GM21723 (cell line): ENCODE results near the gene XRCC1.
"Not testable (repeated sequence)": the region's sequence is repeated elsewhere in the genome, so short reads cannot be mapped to it uniquely, and the experiment has no call there.

ENCODE experiments used
- ATAC-seq: cut with Tn5 transposase; IDR thresholded peaks from one replicate; pipeline ENCODE4 v1.9.1; 2021; ENCODE audit warnings: mild to moderate bottlenecking, moderate library complexity; ENCODE audit not compliant: unreplicated experiment

XRCC1 gene

GRCh38 chr19:43599635-43600295 lies 24.4 kb upstream of the XRCC1 start:
- ATAC-seq: no peak

- no peak for ATAC-seq
Measured at GRCh38 chr19:43598445-43599240, 23.3 kb upstream of the XRCC1 start.

GRCh38 chr19:43597876-43598275 lies 22.5 kb upstream of the XRCC1 start:
- ATAC-seq: no peak

- ATAC-seq: no peak
Measured at GRCh38 chr19:43596842-43597461, 21.6 kb upstream of the XRCC1 start.

GRCh38 chr19:43595999-43596841 lies 20.9 kb upstream of the XRCC1 start, which contains the start of the genes IRGQ and ZNF576:
TSS of gene IRGQ (minus strand) at chr19:43596134. CDS start at chr19:43595338, 796 bp downstream.
TSS of gene ZNF576 (plus strand) at chr19:43596595. CDS start at chr19:43597109, 514 bp downstream.
- peak; percentile 65 for ATAC-seq

GRCh38 chr19:43595605-43595998 lies 20.3 kb upstream of the XRCC1 start:
- peak; percentile 8 for ATAC-seq

- ATAC-seq: no peak
Measured at GRCh38 chr19:43594710-43595604, 19.6 kb upstream of the XRCC1 start.

- ATAC-seq: no peak
Measured at GRCh38 chr19:43594081-43594697, 18.9 kb upstream of the XRCC1 start.

- no peak for ATAC-seq
Measured at GRCh38 chr19:43592800-43593350, 17.5 kb upstream of the XRCC1 start.

GRCh38 chr19:43591904-43592772 lies 16.8 kb upstream of the XRCC1 start:
- ATAC-seq: no peak

GRCh38 chr19:43589678-43590077 lies 14.4 kb upstream of the XRCC1 start:
- no peak for ATAC-seq

GRCh38 chr19:43589277-43589676 lies 13.9 kb upstream of the XRCC1 start:
- ATAC-seq: no peak

GRCh38 chr19:43587029-43587428 lies 11.7 kb upstream of the XRCC1 start:
- not testable (repeated sequence) for ATAC-seq

GRCh38 chr19:43586346-43586745 lies 11.0 kb upstream of the XRCC1 start:
- no peak for ATAC-seq

GRCh38 chr19:43584484-43584883 lies 9.2 kb upstream of the XRCC1 start:
- ATAC-seq: no peak

- ATAC-seq: no peak
Measured at GRCh38 chr19:43582495-43582894, 7.2 kb upstream of the XRCC1 start.

GRCh38 chr19:43581467-43581866 lies 6.1 kb upstream of the XRCC1 start:
- no peak for ATAC-seq

- ATAC-seq: no peak
Measured at GRCh38 chr19:43578787-43579186, 3.5 kb upstream of the XRCC1 start.
